Measurements from ENCODE around the gene SLC26A3. TPM values are rescaled to one million over a fixed set of nuclear protein-coding genes. Genes with fewer than 3 reads are reported as not detected.

SLC26A3 gene
- total and polyA plus RNA-seq, 2 of the 8 experiments (the other 6 are each of a cell fraction or from before 2014, with no cell fraction given), result not detected

DNA sequence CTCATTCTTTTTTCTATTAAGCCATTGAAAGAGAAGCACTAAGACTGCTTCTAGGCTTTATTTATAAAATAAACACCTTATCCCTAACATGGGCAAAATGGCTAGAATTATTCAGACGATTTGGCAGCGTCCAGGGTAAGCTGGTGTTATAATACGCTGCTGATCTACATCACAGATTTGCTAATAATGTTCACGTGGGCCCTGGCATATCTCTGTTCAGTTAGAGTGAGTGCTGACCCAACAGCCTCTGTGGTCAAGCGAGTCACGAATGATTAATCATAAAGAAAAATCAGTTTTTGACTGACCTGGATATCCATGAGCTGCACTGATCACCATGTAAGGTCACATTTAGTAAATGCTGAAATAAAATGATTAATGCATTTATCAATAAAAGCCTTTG, 87.5 kb downstream of the SLC26A3 start:
- Histone ChIP-seq H3K79me2 (ENCODE audit: control insufficient read depth in 1 of 2, insufficient read depth in 2 of 2, low read length in 2 of 2) (no peaks in the 10 kb centered on the region), H4K8ac (ENCODE audit: extremely low read depth, insufficient read depth, low read length) (no peak overlapping the region), H3K36me3 (ENCODE audit: control insufficient read depth in 2 of 4, insufficient read depth in 4 of 4, low read length in 3 of 4) (no peaks in the 10 kb centered on the region), H3K56ac (replicated peaks; ENCODE audit: insufficient read length, low read depth, low read length) (no peak overlapping the region), H3K14ac (ENCODE audit: insufficient read length) (no peak overlapping the region), H2BK120ac (replicated peaks; ENCODE audit: low read depth, low read length) (no peak overlapping the region), H3K4me3 (ENCODE audit: extremely low read depth in 1 of 4, insufficient read depth in 2 of 4, low read depth in 3 of 4, low read length in 4 of 4) (no peak overlapping the region), H3K9ac (replicated peaks in 1 of 4; ENCODE audit: extremely low read depth in 1 of 4, low read depth in 3 of 4, low read length in 3 of 4) (no peak overlapping the region), H3K18ac (ENCODE audit: extremely low read depth, low read length) (no peak overlapping the region), H3K23ac (ENCODE audit: insufficient read length) (no peak overlapping the region), H4K5ac (ENCODE audit: insufficient read length, low read depth, low read length) (no peak overlapping the region), H2BK12ac (ENCODE audit: low read depth, low read length) (no peak overlapping the region), H2BK20ac (ENCODE audit: low read length) (no peak overlapping the region), H3K27ac (ENCODE audit: low read depth, low read length) (no peak overlapping the region), H4K20me1 (replicated peaks in 1 of 2; ENCODE audit: control insufficient read depth in 1 of 2, insufficient read depth in 2 of 2, low read length in 2 of 2) (no peaks in the 10 kb centered on the region), H2AK5ac (ENCODE audit: low read depth, low read length) (no peak overlapping the region), H3K4me2 (ENCODE audit: insufficient read depth in 1 of 2, low read depth in 2 of 2, low read length in 2 of 2) (no peak overlapping the region), H2BK15ac (ENCODE audit: low read length) (no peak overlapping the region), H3K23me2 (ENCODE audit: low read depth, low read length) (no peaks in the 10 kb centered on the region), H2AFZ (ENCODE audit: low read length) (no peak overlapping the region), H3K79me1 (ENCODE audit: low read depth, low read length) (no peaks in the 10 kb centered on the region), H3K4ac (replicated peaks; ENCODE audit: insufficient read length, low read depth, low read length) (no peak overlapping the region), H3K4me1 (replicated peaks in 1 of 4; ENCODE audit: control insufficient read depth in 3 of 4, insufficient read depth in 4 of 4, low read length in 3 of 4) (no peaks in the 10 kb centered on the region), H4K91ac (replicated peaks; ENCODE audit: insufficient read length, low read length) (no peak overlapping the region), H3K27me3 (replicated peaks in 1 of 4; ENCODE audit: control insufficient read depth in 3 of 4, extremely low read depth in 1 of 4, insufficient read depth in 3 of 4, low read length in 3 of 4) (no peaks in the 10 kb centered on the region), H3K9me3 (ENCODE audit: insufficient read depth in 2 of 2, low read depth in 1 of 2, low read length in 1 of 2) (no peaks in the 10 kb centered on the region), H2BK5ac (ENCODE audit: low read depth, low read length) (no peak overlapping the region)
- ChIA-PET POLR2A (ENCODE audit: partially characterized antibody) (no interaction called here), CTCF (ENCODE audit: partially characterized antibody) (no interaction called here)
- WGBS, 2 experiments (ENCODE audit: extremely low coverage in 1 of 2, insufficient coverage in 1 of 2, insufficient read length in 1 of 2, insufficient replicate concordance in 2 of 2, low coverage in 1 of 2, low lambda C conversion rate in 2 of 2, missing lambda C conversion rate in 1 of 2), result 83% methylated on average over 6 of the region's 6 CpGs; no CpG with 5 or more reads in 1 of the 2 experiments
- DNase-seq (ENCODE audit: low read depth in 1 of 2, low spot score in 2 of 2) (no peak), FAIRE-seq (no peak)
- TF ChIP-seq BCL11A (IDR thresholded peaks at IDR 0.05; ENCODE audit: low read depth in 2 of 2, low read length in 2 of 2) (no peak), JUND (IDR thresholded peaks at IDR 0.05; ENCODE audit: low read length) (no peak), SP1 (IDR thresholded peaks at IDR 0.05; ENCODE audit: low read depth, low read length) (no peak), TEAD4 (IDR thresholded peaks at IDR 0.05; ENCODE audit: low read depth, low read length) (no peak), SAP30 (IDR thresholded peaks at IDR 0.05; ENCODE audit: insufficient read depth, insufficient replicate concordance, low read length) (no peak), PHF8 (conservative IDR thresholded peaks at IDR 0.05; ENCODE audit: low read depth, low read length) (no peak), MAFK (IDR thresholded peaks at IDR 0.05; ENCODE audit: low read depth, low read length) (no peak), SIN3A (conservative IDR thresholded peaks at IDR 0.05 in 1 of 2, IDR thresholded peaks at IDR 0.05 in 1 of 2; ENCODE audit: low read depth in 1 of 2, low read length in 2 of 2) (no peak), RXRA (IDR thresholded peaks at IDR 0.05; ENCODE audit: insufficient read depth, low read depth, low read length) (no peak), ASH2L (IDR thresholded peaks at IDR 0.05; ENCODE audit: low read length) (no peak), HDAC6 (IDR thresholded peaks at IDR 0.05; ENCODE audit: low read depth, low read length) (no peak), RFX5 (IDR thresholded peaks at IDR 0.05; ENCODE audit: borderline replicate concordance, low read depth, low read length) (no peak)
- TF ChIP-seq, protein P1, sequence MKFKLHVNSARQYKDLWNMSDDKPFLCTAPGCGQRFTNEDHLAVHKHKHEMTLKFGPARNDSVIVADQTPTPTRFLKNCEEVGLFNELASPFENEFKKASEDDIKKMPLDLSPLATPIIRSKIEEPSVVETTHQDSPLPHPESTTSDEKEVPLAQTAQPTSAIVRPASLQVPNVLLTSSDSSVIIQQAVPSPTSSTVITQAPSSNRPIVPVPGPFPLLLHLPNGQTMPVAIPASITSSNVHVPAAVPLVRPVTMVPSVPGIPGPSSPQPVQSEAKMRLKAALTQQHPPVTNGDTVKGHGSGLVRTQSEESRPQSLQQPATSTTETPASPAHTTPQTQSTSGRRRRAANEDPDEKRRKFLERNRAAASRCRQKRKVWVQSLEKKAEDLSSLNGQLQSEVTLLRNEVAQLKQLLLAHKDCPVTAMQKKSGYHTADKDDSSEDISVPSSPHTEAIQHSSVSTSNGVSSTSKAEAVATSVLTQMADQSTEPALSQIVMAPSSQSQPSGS (IDR thresholded peaks at IDR 0.05; ENCODE audit: low read length), result no peak
